Heart left ventricle (tissue), 16 donors: Measurements from ENCODE around the gene SUPT6H. TPM values are rescaled to one million over a fixed set of nuclear protein-coding genes. Genes with fewer than 3 reads are reported as not detected.

ENCODE experiments used
- ATAC-seq, 4 donors: fragments of 200-7000 bp; cut with Tn5 transposase; one replicate each; pipeline ENCODE4 v1.9.1; 2020 to 2022; ENCODE audit warnings: moderate library complexity in 4 of 4, mild to moderate bottlenecking in 3 of 4, moderate number of reproducible peaks in 1 of 4
- DNase-seq, 5 donors: peaks; one replicate each; pipeline ENCODE4 v3.0.0-alpha.2; 2020
- H3K27ac ChIP-seq, 12 donors: fragments of 200-600 bp; sonication (generic) in 4 of 12; one replicate each; pipeline versions ENCODE4 v1.5.0 to v1.8.0; 2016 to 2022; ENCODE audit warnings: mild to moderate bottlenecking in 2 of 12
- H3K27me3 ChIP-seq, 9 donors: fragments of 200-600 bp; sonication (generic) in 2 of 9; one replicate each; pipeline versions ENCODE4 v1.5.1 to v1.8.0; 2016 to 2022; ENCODE audit warnings: mild to moderate bottlenecking in 3 of 9
- H3K36me3 ChIP-seq, 9 donors: fragments of 200-600 bp; sonication (generic) in 2 of 9; one replicate each; pipeline versions ENCODE4 v1.5.0 to v1.8.0; 2018 to 2022; ENCODE audit warnings: mild to moderate bottlenecking in 2 of 9
- H3K4me1 ChIP-seq, 12 donors: fragments of 200-600 bp; sonication (generic) in 4 of 12; one replicate each; pipeline versions ENCODE4 v1.5.0 to v1.8.0; 2016 to 2022; ENCODE audit warnings: mild to moderate bottlenecking in 3 of 12
- H3K4me3 ChIP-seq, 12 donors: fragments of 200-600 bp; sonication (generic) in 4 of 12; one replicate each; pipeline versions ENCODE4 v1.5.0 to v1.8.0; 2017 to 2022; ENCODE audit warnings: mild to moderate bottlenecking in 9 of 12, moderate library complexity in 4 of 12
- H3K9me3 ChIP-seq, 12 donors: fragments of 200-600 bp; sonication (generic) in 4 of 12; one replicate each; pipeline versions ENCODE4 v1.5.0 to v1.8.0; 2016 to 2022; ENCODE audit warnings: mild to moderate bottlenecking in 1 of 12
- CTCF ChIP-seq, 12 donors: fragments of 200-600 bp; sonication (generic) in 4 of 12; IDR thresholded peaks; one replicate each; pipeline versions ENCODE4 v1.5.0 to v1.8.0; 2018 to 2022; ENCODE audit warnings: antibody characterized with exemption in 12 of 12, mild to moderate bottlenecking in 5 of 12
- POLR2A ChIP-seq, 2 donors: fragments of 450-650 bp; IDR thresholded peaks; one replicate each; pipeline ENCODE4 v1.6.1; 2017; ENCODE audit warnings: antibody characterized with exemption in 2 of 2, mild to moderate bottlenecking in 2 of 2, moderate library complexity in 2 of 2
- WGBS, 4 donors: extraction: QIAGEN DNeasy Blood & Tissue Kit in 2 of 4; methylation state at CpG; one replicate each; pipeline versions ENCODE4 v1.1.5 to v1.1.7; 2013 to 2018; 5-methylcytosine and 5-hydroxymethylcytosine counted together
- intact Hi-C, 10 donors: fragments of 100-400 bp; cut with DNase I; formaldehyde crosslinking; loops; one replicate each; pipeline versions ENCODE4 v1.11.1 to v1.14.2; 2022
- long read RNA-seq, 3 donors: library from polyadenylated mRNA; unstranded; transcript quantifications; one replicate each; pipeline ENCODE4 v2.0.0, GENCODE V29; 2020 to 2021
- polyA plus RNA-seq, 2 donors: library from polyadenylated mRNA; stranded (reverse); fragments of 200-250 nt; gene quantifications; one replicate each; pipeline ENCODE4 v1.2.3, GENCODE V29; 2013
- total RNA-seq, 9 donors: library from RNA; depleted of rRNA in 2 of 9; stranded (reverse); fragments of >200 nt in 2 of 9; fragmentation: NEBNext Ultra II Directional in 3 of 9; extraction: Animal tissue kit (Norgen Biotek cat#: 25700) in 3 of 9; gene quantifications; one replicate each; pipeline versions ENCODE4 v1.1.0 to v1.2.4, GENCODE V29; 2016 to 2023
- donor health status: ischemic (EF 13 %, LVEDD 7.1; RV severe dilation, severe dysfunction).
- donor health status: healthy with polysubstance abuse.
- donor health status: DM: no; HTN: yes; CAD: no.
- donor health status: DM: no; HTN: no; CAD: no.
- donor health status: ischemic (EF 25% LVEDD 6.9; RV normal size, moderate dysfunction).
- donor health status: ischemic (EF 25% LVEDD 5.7; RV mildly dilated, moderate dysfunction).
- donor health status: healthy.
- donor health status: DM: yes; HTN: yes; CAD: no.
- donor health status: ischemic (EF 35%, LVEDD 5.7; RV mildly dilated, moderate dysfunction).
- donor health status: nonischemic (EF 11% LVEDD 7.7; RV severe dilation, severe dysfunction).
- donor health status: DM: yes; HTN: yes; CAD: no.
- donor health status: PGD.
- donor health status: ischemic (EF 29% LVEDD 5.4; RV normal size, mild dysfunction).
- donor health status: nonischemic (EF 23%, LVEDD 6.1; RV moderate dilation, normal function).

Gene SUPT6H
- 10 to 100 TPM; 37.2 to 91.6 (median 49.1) TPM for total RNA-seq
- polyA plus RNA-seq = 10 to 100 TPM; 31.7 to 34.5 TPM
- long read RNA-seq, donor 1, full-length matches to known transcripts = 8 of 38 reads
- long read RNA-seq, donor 1, partial matches to known transcripts = 23 of 38 reads
- long read RNA-seq, donor 1, other reads (novel, unspliced or antisense) = 7 of 38 reads
- long read RNA-seq, donor 2, full-length matches to known transcripts = 6 of 40 reads
- long read RNA-seq, donor 2, partial matches to known transcripts = 32 of 40 reads
- long read RNA-seq, donor 2, other reads (novel, unspliced or antisense) = 2 of 40 reads
- long read RNA-seq, donor 3, full-length matches to known transcripts = 4 of 28 reads
- long read RNA-seq, donor 3, partial matches to known transcripts = 15 of 28 reads
- long read RNA-seq, donor 3, other reads (novel, unspliced or antisense) = 9 of 28 reads

GRCh38 chr17:28661635-28662526 is at the start of gene SUPT6H, which contains the start of gene SDF2:
Gene SUPT6H, plus strand, starts transcription at chr17:28662205. Its CDS starts 11,197 bp downstream, at chr17:28673402.
Gene SDF2, minus strand, starts transcription at chr17:28661906. Its CDS starts 30 bp downstream, at chr17:28661876.
- Histone ChIP-seq H3K27me3 (no peaks in the 10 kb centered on the region), H3K27ac (peak within 1 kb of the TSS; percentile 84 to 99 (median 96)), H3K36me3 (peaks cover 0 to 48% (median 36%) of the 10 kb centered on the region in 9 donors), H3K9me3 (no peaks in the 10 kb centered on the region), H3K4me3 (peak within 1 kb of the TSS; percentile 55 to 97 (median 86)), H3K4me1 (peaks cover 0 to 49% (median 29%) of the 10 kb centered on the region in 12 donors)
- ATAC-seq (peak; percentile 90 to 97 (median 96)), DNase-seq (peak; percentile 91 to 94 (median 93))
- intact Hi-C loops = loop anchor here in 2 of 10 donors (5.0 to 10.0 kb wide), 2 partner anchors 50 to 53 kb away; partner anchors contain the start of genes PROCA1 (in 2 of the 2), RAB34 (in 1 of the 2) and RPL23A (in 1 of the 2)
- TF ChIP-seq CTCF (IDR thresholded peaks at IDR 0.05) (no peak), POLR2A (IDR thresholded peaks at IDR 0.05) (peak in 1 of 2 donors; percentile 80)
- 0 to 1% (median 0%) methylated on average over 39 to 66 of the region's 66 CpGs for WGBS, 4 donors

GRCh38 chr17:28612531-28612930 is 49.5 kb upstream of the SUPT6H start:
- intact Hi-C loops = loop anchor here in 8 of 10 donors (2.0 to 10.0 kb wide), 6 partner anchors 60 to 120 kb away; partner anchors contain the start of gene UNC119 (in 2 of the 8)
- Histone ChIP-seq H3K4me1 (no peaks in the 10 kb centered on the region), H3K9me3 (no peaks in the 10 kb centered on the region), H3K36me3 (peaks cover 0 to 88% (median 43%) of the 10 kb centered on the region in 9 donors), H3K27me3 (no peaks in the 10 kb centered on the region), H3K27ac (no peak overlapping the region), H3K4me3 (no peak overlapping the region)
- ATAC-seq (no peak), DNase-seq (no peak)
- 42 to 61% (median 51%) methylated on average over 2 of the region's 2 CpGs for WGBS, 4 donors
- TF ChIP-seq POLR2A (IDR thresholded peaks at IDR 0.05) (no peak), CTCF (IDR thresholded peaks at IDR 0.05) (no peak)

- 68 to 83% (median 82%) methylated on average over 5 to 6 of the region's 6 CpGs for WGBS, 4 donors
- TF ChIP-seq POLR2A (IDR thresholded peaks at IDR 0.05) = no peak
- TF ChIP-seq CTCF (IDR thresholded peaks at IDR 0.05) = peak; percentile 52 to 79 (median 68)
- peak; percentile 12 to 60 (median 42) for ATAC-seq
- Histone ChIP-seq H3K36me3 (peaks cover 0 to 95% (median 49%) of the 10 kb centered on the region in 9 donors), H3K4me3 (no peak overlapping the region), H3K4me1 (no peaks in the 10 kb centered on the region), H3K27ac (no peak overlapping the region), H3K9me3 (no peaks in the 10 kb centered on the region), H3K27me3 (no peaks in the 10 kb centered on the region)
- DNase-seq = no peak
- intact Hi-C loops = loop anchor here (1.0 to 10.0 kb wide), 9 partner anchors 61 to 121 kb away; partner anchors contain the start of gene UNC119 (in 2 of the 10)
Observed at GRCh38 chr17:28612936-28613872, 48.8 kb upstream of the SUPT6H start.
